Transverse colon (tissue), 4 donors: Measurements from ENCODE around the gene TSPAN13.

Source experiments
- POLR2A ChIP-seq: fragments of 450-650 bp; IDR thresholded peaks from one replicate; pipeline ENCODE4 v1.6.1; 2016; ENCODE audit warnings: antibody characterized with exemption, mild to moderate bottlenecking, moderate library complexity
- POLR2AphosphoS5 ChIP-seq, 3 donors: sonication (generic); formaldehyde crosslinking; IDR thresholded peaks; one replicate each; pipeline ENCODE4 v1.6.1; 2016; ENCODE audit warnings: antibody characterized with exemption in 3 of 3
- TF ChIP-seq, protein P1 (sequence below), 5 experiments: fragments of 200-600 bp in 3 of 5; fragments of 450-650 bp in 2 of 5; sonication (generic) in 3 of 5; IDR thresholded peaks; 1 replicate in 2 of 5; 2 replicates in 3 of 5; pipeline ENCODE4 v1.5.1; 2016 to 2017; ENCODE audit warnings: antibody characterized with exemption in 5 of 5, inconsistent platforms in 3 of 5, mild to moderate bottlenecking in 2 of 5, moderate library complexity in 1 of 5

DNA sequence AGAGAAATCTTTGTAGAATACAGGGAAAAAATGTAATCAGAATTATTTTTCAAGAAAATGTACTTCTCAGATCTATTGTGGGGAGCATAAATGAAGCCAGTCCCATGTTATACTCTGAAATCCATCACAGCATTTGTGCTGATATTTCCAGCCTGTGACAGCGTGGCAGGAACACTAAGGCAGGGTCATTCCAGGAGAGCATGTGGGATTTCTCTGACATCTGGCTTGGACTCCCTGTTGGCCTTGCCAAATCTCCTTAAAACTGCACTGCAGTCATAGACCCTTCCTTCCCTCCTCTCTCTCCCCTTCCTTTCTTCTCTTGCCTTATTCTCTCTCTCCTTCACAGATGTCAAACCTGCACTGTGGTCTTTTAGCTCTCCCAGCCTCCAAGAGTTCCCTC lies 6.5 kb upstream of the TSPAN13 start:
- TF ChIP-seq, protein P1, sequence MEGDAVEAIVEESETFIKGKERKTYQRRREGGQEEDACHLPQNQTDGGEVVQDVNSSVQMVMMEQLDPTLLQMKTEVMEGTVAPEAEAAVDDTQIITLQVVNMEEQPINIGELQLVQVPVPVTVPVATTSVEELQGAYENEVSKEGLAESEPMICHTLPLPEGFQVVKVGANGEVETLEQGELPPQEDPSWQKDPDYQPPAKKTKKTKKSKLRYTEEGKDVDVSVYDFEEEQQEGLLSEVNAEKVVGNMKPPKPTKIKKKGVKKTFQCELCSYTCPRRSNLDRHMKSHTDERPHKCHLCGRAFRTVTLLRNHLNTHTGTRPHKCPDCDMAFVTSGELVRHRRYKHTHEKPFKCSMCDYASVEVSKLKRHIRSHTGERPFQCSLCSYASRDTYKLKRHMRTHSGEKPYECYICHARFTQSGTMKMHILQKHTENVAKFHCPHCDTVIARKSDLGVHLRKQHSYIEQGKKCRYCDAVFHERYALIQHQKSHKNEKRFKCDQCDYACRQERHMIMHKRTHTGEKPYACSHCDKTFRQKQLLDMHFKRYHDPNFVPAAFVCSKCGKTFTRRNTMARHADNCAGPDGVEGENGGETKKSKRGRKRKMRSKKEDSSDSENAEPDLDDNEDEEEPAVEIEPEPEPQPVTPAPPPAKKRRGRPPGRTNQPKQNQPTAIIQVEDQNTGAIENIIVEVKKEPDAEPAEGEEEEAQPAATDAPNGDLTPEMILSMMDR (IDR thresholded peaks at IDR 0.05): no peak
- TF ChIP-seq POLR2AphosphoS5 (IDR thresholded peaks at IDR 0.05) (no peak), POLR2A (no peak)
